Pons (tissue), 1 donor: ENCODE data around the gene TUBB6.

Experiments used
- DNase-seq: peaks from one replicate; pipeline ENCODE4 v3.0.0-alpha.2; 2016; ENCODE audit warnings: low spot score

TUBB6 gene

DNA sequence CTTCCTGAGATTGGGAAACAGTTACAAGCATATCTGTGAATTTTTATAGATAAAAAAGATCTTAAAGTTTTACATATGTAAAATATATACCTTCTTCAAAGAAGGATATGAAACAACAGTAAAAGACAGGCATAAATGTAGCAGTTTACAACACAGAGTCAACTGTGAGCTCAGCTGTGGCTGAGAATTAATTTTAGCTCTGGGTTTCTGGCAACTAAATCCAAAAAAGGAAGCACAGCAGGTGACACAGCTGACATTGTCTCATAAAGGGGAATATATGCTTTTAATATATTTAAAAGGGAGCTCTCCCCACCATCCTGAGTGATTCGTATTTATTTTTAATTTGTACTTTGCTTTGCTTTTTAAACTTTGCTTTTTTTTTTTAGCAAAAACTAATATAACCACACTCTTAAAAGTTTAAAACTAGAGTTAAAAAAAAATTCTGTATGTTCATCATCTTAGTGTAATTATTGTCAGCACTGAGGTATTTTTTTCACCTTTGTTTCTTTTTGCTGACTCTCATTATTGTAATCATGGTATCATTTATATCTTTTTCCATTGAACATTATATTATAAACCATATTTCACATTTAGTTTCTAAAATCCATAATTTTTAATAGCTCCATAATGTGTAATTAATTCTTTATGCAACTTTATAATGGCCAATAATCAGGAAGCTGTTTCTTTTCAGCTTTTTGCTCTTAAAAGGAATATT, 6.7 kb downstream of the TUBB6 start:
- DNase-seq = no peak

DNA sequence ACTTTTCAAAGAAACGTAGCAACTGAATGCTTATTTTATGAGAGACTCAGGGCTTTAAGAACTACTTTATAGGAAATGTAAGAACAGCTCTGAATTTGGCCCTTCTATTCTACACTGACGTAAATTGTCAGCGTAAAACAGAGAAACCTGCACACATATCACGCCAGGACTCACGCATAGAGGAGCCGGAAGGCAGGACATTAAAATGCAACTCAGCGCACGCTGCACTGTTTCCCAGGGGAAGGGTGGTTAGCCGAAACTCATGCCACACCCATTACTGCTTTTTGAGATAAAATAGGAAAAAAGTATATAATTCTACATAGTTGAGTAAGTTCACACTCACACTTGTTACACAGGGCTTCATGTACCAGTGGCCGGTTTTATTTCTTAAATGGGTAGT, 7.4 kb downstream of the TUBB6 start:
- no peak for DNase-seq

DNA sequence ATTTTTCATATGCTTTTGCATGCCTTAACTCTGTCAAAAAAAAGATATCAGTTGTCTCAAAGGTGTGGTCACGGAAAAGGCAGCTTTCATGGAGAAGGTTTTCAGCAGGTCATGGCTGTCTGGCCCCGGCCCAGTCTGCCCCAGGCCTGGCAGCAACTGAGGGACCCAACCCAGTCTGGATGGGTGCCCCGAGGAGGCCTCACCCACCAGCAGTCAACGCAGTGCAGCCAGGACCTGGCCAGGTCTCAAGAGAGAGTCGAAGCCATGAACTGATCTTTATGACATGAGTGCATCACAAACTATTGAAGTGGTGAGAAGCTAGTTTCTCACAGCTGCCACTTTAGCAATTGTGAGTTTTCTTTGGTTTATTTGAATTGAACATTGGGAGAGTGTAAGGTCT, 7.9 kb downstream of the TUBB6 start:
- no peak for DNase-seq

DNA sequence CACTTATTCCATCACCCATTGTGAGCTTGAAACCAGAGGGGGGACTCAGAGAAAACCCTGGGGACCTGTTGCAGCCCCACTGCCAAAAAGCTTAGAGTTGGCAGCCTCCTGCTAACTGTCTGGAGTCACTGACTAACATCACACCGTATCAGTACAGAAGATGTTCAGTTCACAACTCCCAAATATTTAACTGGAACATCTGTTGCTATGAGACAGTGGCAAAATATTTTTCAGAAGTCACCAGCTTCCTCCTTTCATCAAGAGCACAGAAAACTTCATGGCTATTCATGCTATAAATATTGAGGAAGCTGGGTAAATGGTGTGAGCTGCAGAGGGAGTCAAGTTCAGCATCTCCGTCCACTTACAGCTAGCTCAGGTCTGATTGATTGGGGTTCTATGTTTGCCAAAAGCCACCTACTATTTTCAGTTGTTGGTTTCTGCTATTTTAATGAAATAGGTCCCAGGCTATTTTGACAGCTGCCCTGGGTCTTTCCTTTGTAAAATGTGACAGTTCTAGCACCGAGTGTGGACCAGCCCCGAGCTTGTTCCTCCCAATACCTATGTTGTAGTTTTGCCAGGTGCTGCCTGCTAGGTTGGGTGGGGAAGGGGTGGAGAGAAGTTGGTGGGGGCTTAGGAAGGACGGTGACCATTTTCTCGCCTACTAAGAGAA, 9.8 kb downstream of the TUBB6 start:
- no peak for DNase-seq

DNA sequence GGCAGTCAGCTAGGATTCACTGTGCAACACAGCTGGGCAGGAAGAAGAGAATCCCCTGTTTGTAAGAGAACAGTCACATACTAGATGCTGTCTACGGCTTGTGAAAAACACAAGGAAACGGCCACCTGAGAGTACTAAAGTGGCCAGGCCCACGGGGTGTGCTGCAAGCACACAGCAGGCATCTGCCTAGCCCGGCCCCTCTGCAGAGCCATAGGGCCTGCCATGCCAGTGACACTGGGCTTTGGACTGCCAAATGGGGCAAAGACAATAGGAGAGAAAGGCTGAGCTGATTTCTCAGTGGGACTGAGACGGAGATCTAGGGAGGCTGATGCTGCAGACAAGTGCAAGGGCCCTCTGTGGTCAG, 10.3 kb downstream of the TUBB6 start:
- DNase-seq = no peak

DNA sequence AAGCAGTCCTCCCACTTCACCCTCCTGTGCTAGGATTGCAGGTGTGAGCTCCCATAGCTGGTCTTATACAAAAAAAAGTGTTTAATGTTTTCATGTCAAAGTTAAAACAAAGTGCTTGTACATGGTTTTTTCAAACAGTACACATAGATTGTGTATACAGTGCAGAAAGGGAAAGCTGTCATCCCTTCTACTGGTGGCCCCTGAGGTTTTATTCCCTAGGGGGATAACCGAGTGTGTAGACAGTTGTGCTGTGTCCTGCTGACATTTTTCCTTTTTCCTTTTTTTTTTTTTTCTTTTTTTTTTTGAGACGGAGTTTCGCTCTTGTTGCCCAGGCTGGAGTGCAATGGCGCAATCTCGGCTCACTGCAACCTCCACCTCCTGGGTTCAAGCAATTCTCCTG, 10.8 kb downstream of the TUBB6 start:
- no peak for DNase-seq

DNA sequence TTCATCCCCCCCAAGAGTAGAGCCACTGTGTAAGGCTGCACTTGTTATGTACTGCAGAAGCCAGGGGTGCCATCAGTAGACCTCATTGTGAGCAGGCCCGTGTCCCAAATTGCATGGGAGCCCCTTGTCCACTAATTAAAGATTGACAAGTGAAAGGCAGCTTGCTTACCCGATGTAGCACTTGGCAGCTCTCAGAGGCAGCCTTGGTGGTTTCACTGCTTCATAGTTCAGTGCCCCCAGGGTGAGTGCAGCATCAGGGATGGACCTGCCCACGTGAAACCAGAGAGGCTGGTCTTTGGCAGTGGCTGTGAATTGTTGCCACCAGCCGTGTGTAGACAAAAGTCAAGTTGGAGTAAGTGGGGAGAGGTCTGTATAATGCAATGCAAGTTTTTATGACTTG, 13.3 kb downstream of the TUBB6 start:
- no peak for DNase-seq

DNA sequence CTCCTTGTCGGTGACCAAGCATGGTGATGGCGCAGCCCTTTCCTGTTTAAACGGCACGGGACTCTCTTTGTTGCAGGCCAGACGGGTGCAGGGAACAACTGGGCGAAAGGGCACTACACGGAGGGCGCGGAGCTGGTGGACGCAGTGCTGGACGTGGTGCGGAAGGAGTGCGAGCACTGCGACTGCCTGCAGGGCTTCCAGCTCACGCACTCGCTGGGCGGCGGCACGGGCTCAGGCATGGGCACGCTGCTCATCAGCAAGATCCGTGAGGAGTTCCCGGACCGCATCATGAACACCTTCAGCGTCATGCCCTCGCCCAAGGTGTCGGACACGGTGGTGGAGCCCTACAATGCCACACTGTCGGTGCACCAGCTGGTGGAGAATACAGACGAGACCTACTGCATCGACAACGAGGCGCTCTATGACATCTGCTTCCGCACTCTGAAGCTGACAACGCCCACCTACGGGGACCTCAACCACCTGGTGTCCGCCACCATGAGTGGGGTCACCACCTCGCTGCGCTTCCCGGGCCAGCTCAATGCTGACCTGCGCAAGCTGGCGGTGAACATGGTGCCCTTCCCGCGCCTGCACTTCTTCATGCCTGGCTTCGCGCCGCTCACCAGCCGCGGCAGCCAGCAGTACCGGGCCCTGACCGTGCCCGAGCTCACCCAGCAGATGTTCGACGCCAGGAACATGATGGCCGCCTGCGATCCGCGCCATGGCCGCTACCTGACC, 17.1 kb downstream of the TUBB6 start:
- no peak for DNase-seq

DNA sequence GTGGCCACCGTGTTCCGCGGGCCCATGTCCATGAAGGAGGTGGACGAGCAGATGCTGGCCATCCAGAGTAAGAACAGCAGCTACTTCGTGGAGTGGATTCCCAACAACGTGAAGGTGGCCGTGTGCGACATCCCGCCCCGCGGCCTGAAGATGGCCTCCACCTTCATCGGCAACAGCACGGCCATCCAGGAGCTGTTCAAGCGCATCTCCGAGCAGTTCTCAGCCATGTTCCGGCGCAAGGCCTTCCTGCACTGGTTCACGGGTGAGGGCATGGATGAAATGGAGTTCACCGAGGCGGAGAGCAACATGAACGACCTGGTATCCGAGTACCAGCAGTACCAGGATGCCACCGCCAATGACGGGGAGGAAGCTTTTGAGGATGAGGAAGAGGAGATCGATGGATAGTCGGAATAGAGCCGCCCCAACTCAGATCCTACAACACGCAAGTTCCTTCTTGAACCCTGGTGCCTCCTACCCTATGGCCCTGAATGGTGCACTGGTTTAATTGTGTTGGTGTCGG, 17.7 kb downstream of the TUBB6 start:
- DNase-seq = no peak

DNA sequence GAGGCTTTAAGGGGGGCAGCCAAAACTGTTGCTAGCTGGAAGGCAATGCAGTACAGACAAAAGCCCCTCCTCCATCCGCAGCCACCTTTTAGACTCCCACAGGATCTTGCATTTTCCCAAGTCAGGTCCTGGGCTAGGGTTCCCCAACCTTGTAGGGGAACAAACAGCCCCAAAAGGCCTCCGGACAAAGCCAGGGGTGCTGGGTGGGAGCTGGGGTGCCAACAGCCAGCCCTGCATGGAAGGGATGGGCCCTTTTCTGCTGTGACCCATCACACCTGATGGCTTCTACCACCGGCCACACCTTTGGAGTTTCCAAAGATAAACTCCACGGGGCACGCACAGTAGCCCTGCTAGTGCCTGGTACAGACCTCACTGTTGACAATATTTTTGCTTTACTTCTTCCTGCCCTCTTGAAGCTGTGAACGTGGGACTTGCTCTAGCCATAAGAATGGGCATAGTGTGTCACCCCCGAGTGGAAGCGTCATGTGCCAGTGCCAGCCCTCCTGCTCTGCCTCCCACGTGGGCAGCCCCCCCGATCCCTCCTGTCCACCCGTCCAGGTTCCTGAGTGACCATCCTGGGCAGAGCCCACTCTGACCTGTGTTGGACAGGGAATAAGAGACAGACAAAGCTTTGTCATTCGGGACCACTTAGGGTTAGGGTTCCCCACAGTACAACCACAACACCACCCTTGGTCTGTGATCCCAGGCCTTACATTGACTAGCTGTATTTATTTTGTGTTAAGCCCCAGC, 18.8 kb downstream of the TUBB6 start:
- DNase-seq = no peak

DNA sequence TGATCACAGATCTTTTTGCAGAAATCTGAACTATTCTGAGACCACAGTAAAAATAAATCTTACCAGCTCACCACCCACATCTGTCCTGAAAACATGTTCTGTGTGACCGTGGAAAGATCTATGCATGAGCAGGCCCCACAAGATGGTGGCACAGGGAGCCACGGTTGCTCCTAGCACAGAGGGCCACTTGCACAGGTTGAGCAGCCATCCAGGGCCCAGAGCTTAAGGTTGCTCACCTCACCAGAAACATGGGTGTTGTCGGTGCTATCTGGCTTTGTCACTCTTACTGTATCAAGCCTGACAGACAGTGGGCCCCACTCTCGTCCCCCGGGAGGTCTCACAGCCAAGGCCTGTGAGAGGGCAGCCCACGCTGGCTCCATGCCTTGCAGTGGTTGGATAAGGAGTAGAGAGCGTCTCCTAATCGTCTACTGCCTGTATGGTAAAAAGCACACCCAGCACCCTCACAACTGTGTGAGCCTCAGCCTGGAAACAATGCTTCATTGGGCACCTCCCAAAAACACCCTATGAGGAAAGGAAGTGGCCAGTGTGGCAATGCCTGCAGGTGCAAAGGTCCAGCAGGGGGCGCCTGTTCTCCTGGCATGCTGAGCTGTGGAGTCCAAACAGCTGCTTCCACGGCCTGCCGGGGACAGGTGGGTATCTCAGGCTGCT, 19.6 kb downstream of the TUBB6 start:
- no peak for DNase-seq

DNA sequence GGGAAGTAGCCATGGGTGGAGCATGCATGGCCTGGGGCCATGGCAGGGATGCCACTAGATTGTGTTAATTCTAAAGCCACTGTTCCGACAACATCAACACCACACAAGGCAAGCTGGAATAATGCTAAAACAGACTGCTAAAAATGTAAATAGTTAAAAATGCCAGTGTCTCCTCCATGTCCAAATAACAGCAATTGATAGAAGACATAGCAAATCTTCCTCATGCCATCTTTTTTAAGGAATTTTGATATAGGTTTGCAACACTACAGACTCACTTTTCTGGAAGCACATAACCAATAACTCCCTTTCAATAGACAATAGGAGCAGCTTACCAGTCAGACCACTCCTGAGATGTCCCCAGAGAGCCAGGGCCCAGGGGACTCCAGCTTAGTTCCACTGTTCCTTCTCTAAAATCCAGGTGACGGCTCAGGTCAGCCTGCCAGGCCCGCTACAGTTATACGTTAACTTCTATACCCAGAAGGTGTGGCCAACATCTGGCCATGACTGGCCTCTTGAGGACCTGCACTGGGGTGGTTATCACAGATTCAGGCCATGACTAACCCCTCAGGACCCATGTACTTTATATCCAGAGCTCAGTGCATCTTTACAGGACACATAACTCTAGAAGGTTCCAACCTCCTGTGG, 20.3 kb downstream of the TUBB6 start:
- no peak for DNase-seq

DNA sequence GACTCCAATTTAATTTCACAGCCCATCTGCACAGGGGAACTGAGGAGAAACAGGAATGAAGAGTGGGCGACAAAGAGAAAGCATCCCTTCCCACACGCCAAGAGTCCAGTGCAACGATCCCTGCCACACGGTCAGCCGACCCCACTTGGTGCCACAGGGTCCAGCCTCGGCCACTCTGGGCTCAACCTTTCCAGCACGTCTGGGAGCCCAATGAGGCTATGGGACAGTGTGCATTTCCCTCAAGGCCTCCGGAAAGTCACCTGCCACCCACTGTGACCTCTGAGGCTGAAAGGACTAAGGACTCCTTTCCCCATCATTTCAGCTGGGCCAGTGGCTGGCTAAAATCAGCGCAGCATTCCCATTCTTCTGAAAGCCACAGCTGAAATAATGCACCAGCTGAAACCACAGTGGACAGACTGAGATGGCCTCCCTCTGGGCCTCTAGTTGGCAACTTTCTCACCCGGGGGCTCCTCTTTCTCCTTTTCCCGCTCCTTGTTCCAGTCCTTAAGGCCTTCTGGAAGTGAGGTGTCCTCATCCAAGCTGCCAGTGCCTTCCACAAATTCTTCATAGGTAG, 21.2 kb downstream of the TUBB6 start:
- no peak for DNase-seq

DNA sequence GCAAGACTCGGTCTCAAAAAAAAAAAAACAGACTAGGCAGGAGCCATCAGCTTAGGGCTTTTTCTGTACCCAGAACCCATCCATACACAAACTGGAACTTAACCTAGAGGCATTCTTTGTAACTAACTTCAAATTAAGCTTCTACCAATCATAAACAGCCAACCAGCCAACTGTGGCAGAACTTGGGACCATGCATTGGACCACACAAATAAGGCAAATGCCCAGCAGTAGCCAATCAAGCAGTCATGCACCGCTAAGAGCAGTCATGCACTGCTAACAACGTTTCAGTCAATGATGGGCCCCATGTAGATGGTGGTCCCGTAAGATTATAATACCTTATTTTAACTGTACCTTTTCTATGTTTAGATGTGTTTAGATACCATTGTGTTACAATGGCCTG, 22.7 kb downstream of the TUBB6 start:
- DNase-seq = no peak

DNA sequence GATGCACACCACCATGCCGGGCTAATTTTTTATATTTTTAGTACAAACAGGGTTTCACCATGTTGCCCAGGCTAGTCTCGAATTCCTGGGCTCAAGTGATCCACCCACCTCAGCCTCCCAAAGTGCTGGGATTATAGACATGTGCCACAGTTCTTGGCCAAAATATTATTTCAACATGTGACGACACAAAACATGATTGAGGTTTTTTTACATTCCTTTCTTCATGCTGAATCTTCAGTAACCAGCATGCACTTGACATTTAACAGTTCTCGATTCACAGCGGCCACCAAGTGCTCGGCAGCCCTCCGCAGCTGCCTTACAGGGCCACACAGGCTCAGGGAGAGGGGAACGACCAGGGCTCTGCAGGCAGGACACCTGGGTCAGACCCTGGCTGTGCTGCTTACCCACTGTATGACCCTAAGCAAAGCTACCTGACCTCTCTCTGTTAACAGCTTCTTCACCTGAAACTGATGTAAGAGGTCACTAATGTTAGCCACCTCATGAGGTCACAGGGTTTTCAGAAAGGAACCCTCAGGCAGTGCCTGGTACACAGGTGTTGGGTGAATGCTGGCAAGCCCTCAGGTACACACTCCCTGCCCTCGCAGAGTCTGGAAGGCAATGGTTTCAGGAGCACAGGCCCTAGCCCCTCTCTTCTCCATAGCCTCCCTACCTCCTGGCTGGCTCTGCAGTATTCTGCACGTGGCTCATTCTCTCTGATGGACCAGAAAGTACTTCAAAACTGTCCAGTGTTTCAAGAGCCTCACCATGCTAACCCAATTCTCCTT, 25.7 kb downstream of the TUBB6 start:
- DNase-seq = no peak

DNA sequence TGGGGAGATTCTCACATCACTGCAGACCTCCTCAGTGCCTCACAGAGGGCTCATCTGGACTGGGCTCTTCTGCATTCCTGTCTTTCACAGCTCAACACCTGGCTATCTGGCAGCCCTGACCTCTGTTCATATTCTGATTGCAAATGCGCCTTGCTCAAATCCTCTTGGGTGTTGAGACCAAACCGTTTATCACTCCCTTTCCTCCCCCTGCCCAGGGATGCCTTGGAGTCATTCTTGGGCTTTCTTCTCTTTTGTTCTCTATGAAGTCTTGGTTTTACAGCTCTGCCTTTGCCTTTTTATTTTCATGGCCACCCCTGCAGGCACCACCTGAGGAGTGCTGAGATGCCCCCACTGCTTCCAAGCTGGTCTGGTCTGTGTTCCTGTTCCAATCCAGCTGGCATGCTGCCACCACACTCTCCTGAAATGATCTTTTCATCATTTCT, 26.3 kb downstream of the TUBB6 start:
- DNase-seq = no peak

DNA sequence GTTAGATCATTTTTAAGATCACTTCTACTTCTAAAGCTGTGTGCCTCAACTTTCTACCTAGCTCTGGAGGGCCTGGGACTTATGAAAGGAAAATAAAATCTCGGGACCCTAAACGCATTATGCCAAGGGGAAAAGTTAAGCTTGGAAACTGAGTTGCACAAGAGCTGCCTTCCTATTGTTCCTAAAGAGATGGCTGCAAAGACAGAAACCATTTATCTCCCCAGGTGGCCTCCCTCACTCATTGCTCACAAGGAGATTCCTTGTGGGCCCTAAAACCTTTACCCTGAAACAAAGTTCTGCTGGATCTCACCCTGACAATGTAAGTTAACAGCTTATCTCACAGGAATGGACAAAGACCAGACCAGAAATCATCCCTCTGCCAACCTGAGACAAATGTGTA, 26.8 kb downstream of the TUBB6 start:
- DNase-seq = no peak

DNA sequence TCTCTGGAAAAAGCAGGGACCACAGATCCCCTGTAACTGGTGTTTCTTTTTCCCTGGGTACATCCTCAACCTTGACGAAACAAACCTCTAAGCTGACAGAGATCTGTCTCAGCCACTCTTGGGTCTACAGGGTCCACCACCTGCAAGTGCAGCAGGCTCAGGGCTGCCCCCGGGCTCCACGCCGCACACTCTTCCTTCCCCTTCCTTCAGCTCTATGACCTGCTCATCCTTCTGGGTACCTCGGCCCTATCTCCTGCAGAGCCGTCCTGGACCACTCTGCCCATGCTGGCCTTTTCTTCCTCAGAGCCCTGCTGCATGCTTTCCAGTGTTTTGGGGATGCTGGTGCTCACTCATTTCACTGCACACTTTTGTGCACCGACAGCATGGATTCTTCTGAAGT, 27.5 kb downstream of the TUBB6 start:
- no peak for DNase-seq

DNA sequence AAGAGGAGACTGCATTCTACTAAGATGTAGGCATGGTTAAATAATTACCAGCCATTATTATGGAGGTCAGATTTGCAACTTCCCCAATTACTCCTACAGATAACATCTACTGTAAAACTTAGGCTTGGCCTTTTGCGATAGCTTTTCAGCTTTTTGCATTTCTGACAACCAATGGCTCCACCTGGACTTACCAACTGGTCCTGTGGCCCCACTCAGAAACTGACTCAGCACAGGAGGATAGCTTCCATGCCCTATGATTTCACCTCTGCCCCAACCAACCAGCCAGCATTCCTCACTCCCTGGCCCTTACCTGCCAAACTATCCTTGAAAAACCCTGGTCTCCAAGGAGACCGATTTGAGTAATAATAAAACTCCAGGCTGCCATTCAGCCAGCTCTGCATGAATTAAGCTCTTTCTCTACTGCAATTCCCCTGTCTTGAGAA, 28.2 kb downstream of the TUBB6 start:
- DNase-seq = no peak

DNA sequence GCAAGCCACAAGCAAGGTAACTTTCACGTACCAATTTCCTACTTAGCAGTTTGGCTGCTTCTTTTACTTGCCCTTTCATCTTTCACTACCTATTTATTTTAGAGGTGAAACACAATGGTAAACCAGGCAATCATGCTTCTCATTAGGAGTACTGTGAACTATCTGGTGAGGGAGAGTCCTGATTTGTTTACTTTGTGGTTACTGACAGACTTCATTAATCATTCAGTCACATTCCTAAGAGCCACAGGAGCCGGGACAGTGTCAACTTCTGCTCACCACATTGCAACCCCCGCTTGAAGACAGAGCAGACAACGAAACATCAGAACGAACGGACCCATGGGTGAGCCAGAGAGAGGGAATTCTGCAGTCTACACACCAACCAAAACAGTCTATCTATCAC, 28.8 kb downstream of the TUBB6 start:
- no peak for DNase-seq
